ENCODE measurements around the gene CCDC102B. TPM values are rescaled to one million over a fixed set of nuclear protein-coding genes. Genes with fewer than 3 reads are reported as not detected.

CCDC102B gene
- total RNA-seq, 2 donors from 2014 or later = 4.9 to 5.0 TPM

DNA sequence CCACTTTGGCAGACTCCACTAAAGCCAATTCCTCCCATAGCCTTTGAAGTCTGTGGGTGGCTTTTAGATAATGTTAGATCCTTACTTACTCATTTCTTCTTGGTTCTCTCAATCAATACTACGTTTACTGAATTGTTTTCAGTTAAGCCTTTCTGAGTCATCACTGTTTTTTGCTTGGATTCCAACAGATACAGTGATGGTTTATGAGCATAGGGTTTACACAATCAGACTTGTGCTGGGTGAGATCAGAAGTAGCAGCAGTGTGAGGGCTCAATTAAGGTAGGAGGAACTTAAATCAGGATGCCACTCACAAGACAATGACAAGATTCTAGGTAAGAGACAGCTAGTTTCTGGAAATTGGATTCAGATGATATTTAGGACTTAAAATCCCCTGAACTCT lies 305.1 kb downstream of the CCDC102B start:
- WGBS, 2 experiments (ENCODE audit: insufficient coverage in 1 of 2, insufficient read length in 1 of 2) = 83% methylated on average over 1 of the region's 1 CpG; no CpG with 5 or more reads in 1 of the 2 experiments

More for the DNA sequence above, 305.1 kb downstream of the CCDC102B start:
- Mint-ChIP-seq H3K4me1 (peaks cover 8% of the 10 kb centered on the region), H3K9me3 (no peaks in the 10 kb centered on the region), H3K36me3 (ENCODE audit: low read depth) (no peaks in the 10 kb centered on the region), H3K4me3 (no peak overlapping the region), H3K27me3 (ENCODE audit: insufficient read depth) (no peaks in the 10 kb centered on the region), H3K27ac (no peak overlapping the region)
- Histone ChIP-seq H3K27me3 (ENCODE audit: control insufficient read depth, insufficient read depth, low read length, poor library complexity, severe bottlenecking) (no peaks in the 10 kb centered on the region), H3K4me3 (ENCODE audit: low read length) (no peak overlapping the region), H3K9ac (ENCODE audit: extremely low read depth, low read length, poor library complexity, severe bottlenecking) (no peak overlapping the region), H3K36me3 (ENCODE audit: control insufficient read depth, insufficient read depth, low read length) (no peaks in the 10 kb centered on the region), H3K27ac (ENCODE audit: low read depth, low read length) (no peak overlapping the region), H3K4me1 (ENCODE audit: control insufficient read depth, insufficient read depth, low read length) (peaks cover 5% of the 10 kb centered on the region), H3K9me3 (ENCODE audit: control insufficient read depth, low read length) (no peaks in the 10 kb centered on the region)
- TF ChIP-seq, protein P1, sequence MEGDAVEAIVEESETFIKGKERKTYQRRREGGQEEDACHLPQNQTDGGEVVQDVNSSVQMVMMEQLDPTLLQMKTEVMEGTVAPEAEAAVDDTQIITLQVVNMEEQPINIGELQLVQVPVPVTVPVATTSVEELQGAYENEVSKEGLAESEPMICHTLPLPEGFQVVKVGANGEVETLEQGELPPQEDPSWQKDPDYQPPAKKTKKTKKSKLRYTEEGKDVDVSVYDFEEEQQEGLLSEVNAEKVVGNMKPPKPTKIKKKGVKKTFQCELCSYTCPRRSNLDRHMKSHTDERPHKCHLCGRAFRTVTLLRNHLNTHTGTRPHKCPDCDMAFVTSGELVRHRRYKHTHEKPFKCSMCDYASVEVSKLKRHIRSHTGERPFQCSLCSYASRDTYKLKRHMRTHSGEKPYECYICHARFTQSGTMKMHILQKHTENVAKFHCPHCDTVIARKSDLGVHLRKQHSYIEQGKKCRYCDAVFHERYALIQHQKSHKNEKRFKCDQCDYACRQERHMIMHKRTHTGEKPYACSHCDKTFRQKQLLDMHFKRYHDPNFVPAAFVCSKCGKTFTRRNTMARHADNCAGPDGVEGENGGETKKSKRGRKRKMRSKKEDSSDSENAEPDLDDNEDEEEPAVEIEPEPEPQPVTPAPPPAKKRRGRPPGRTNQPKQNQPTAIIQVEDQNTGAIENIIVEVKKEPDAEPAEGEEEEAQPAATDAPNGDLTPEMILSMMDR (conservative IDR thresholded peaks at IDR 0.05) = no peak
- no peak for DNase-seq

Other genes with a start within 250 kb of the CCDC102B start
- 10 to 100 TPM; 50.7 to 51.2 TPM for gene TMX3, start 83.0 kb upstream of the CCDC102B start, total RNA-seq

Measured in endodermal cell (in vitro differentiated cells).